SK-N-SH (cell line): ENCODE data around the gene THADA. TPM values are rescaled to one million over a fixed set of nuclear protein-coding genes. Genes with fewer than 3 reads are reported as not detected.

Source experiments
- CTCF ChIA-PET: fragments of 300-600, 350-600 bp; formaldehyde crosslinking; extraction: SDS; loops from one replicate; lab custom pipeline; 2021; lab: Yijun Ruan, JAX
- POLR2A ChIA-PET: fragments of 350-600 bp; sonication (Branson Sonifier 250); formaldehyde crosslinking; extraction: SDS; loops from one replicate; lab custom pipeline; 2020; ENCODE audit warnings: antibody characterized with exemption, inconsistent platforms; lab: Yijun Ruan, JAX
- DNase-seq: peaks from one replicate; pipeline ENCODE4 v3.0.0; 2012
- H2AFZ ChIP-seq: fragments of 200-600 bp; sonication (generic); 2 replicates; pipeline ENCODE4 v1.8.1; 2016; ENCODE audit warnings: antibody characterized with exemption, mild to moderate bottlenecking, low read depth
- H3F3A ChIP-seq: fragments of 200-600 bp; sonication (generic); replicated peaks from 2 replicates; pipeline ENCODE3; 2016; ENCODE audit warnings: antibody characterized with exemption, mild to moderate bottlenecking; ENCODE audit not compliant: insufficient read depth
- H3K27ac ChIP-seq, 2 experiments: fragments of 200-500 bp in 1 of 2; fragments of 200-600 bp in 1 of 2; sonication (Bioruptor generic) in 1 of 2; sonication (generic), shearing (Covaris generic) in 1 of 2; 2 replicates each; pipeline versions ENCODE4 v1.5.1 to v1.6.1; 2014 to 2016; ENCODE audit warnings: low read depth in 2 of 2, inconsistent platforms in 1 of 2, low read length in 1 of 2, mild to moderate bottlenecking in 1 of 2, mixed read lengths in 1 of 2
- H3K27me3 ChIP-seq: fragments of 200-600 bp; sonication (generic), shearing (Covaris generic); 2 replicates; pipeline ENCODE4 v1.6.1; 2016; ENCODE audit warnings: mixed run types; ENCODE audit not compliant: insufficient read depth
- H3K36me3 ChIP-seq, 2 experiments: fragments of 200-500 bp in 1 of 2; fragments of 200-600 bp in 1 of 2; sonication (Bioruptor generic) in 1 of 2; sonication (generic) in 1 of 2; replicated peaks in 1 of 2; 2 replicates each; pipeline versions ENCODE3 to v1.5.1; 2014 to 2016; ENCODE audit warnings: low read length in 1 of 2, mild to moderate bottlenecking in 1 of 2; ENCODE audit not compliant: insufficient read depth in 2 of 2, control insufficient read depth in 1 of 2
- H3K4me1 ChIP-seq, 2 experiments: fragments of 200-500 bp in 1 of 2; fragments of 200-600 bp in 1 of 2; sonication (Bioruptor generic) in 1 of 2; sonication (generic), shearing (Covaris generic) in 1 of 2; 2 replicates each; pipeline versions ENCODE4 v1.5.1 to v1.6.1; 2014 to 2016; ENCODE audit warnings: low read depth in 1 of 2, low read length in 1 of 2, mixed run types in 1 of 2; ENCODE audit not compliant: insufficient read depth in 2 of 2, control insufficient read depth in 1 of 2
- H3K4me2 ChIP-seq: fragments of 200-600 bp; sonication (generic), shearing (Covaris generic); 2 replicates; pipeline ENCODE4 v1.6.1; 2017; ENCODE audit warnings: mixed run types
- H3K4me3 ChIP-seq, 2 experiments: fragments of 200-500 bp in 1 of 2; fragments of 200-600 bp in 1 of 2; sonication (Bioruptor generic) in 1 of 2; sonication (generic), shearing (Covaris generic) in 1 of 2; 2 replicates each; pipeline versions ENCODE4 v1.5.1 to v1.8.1; 2014 to 2016; ENCODE audit warnings: low read depth in 2 of 2, inconsistent platforms in 1 of 2, low read length in 1 of 2, mild to moderate bottlenecking in 1 of 2, mixed read lengths in 1 of 2, moderate library complexity in 1 of 2
- H3K79me2 ChIP-seq: fragments of 200-600 bp; sonication (generic); 2 replicates; pipeline ENCODE4 v1.8.1; 2017; ENCODE audit warnings: mild to moderate bottlenecking; ENCODE audit not compliant: insufficient read depth
- H3K9ac ChIP-seq: fragments of 200-600 bp; sonication (generic); 2 replicates; pipeline ENCODE4 v1.6.1; 2017; ENCODE audit warnings: mixed run types
- H3K9me2 ChIP-seq: fragments of 200-600 bp; sonication (generic); 2 replicates; pipeline ENCODE4 v1.6.1; 2017; ENCODE audit warnings: mixed run types
- H3K9me3 ChIP-seq: fragments of 200-600 bp; sonication (generic); 2 replicates; pipeline ENCODE4 v1.6.1; 2017; ENCODE audit warnings: mixed run types, mild to moderate bottlenecking, moderate library complexity
- H4K20me1 ChIP-seq: fragments of 200-600 bp; sonication (generic); 2 replicates; pipeline ENCODE4 v1.6.1; 2017; ENCODE audit warnings: mild to moderate bottlenecking, mixed run types; ENCODE audit not compliant: insufficient read depth
- CHD2 ChIP-seq: fragments of 150-350 bp; IDR thresholded peaks from 2 replicates; pipeline ENCODE4 v1.6.1; 2018; ENCODE audit warnings: low read length; ENCODE audit not compliant: partially characterized antibody
- CTCF ChIP-seq: fragments of 200-600 bp; sonication (generic); IDR thresholded peaks from 2 replicates; pipeline ENCODE4 v1.6.1; 2017; ENCODE audit warnings: antibody characterized with exemption, mild to moderate bottlenecking, moderate library complexity
- EZH2phosphoT487 ChIP-seq: fragments of 200-600 bp; sonication (generic); IDR thresholded peaks from 2 replicates; pipeline ENCODE4 v1.6.1; 2017; ENCODE audit warnings: low read depth, mixed run types, mild to moderate bottlenecking, antibody characterized with exemption, moderate library complexity, borderline replicate concordance
- FOSL2 ChIP-seq: IDR thresholded peaks from 2 replicates; pipeline ENCODE4 v1.4.0; 2012; ENCODE audit warnings: low read depth, mild to moderate bottlenecking, moderate library complexity, borderline replicate concordance
- FOXJ3 ChIP-seq: sonication (generic); formaldehyde crosslinking; IDR thresholded peaks from 2 replicates; pipeline ENCODE4 v1.5.1; 2020; ENCODE audit warnings: mild to moderate bottlenecking, missing genetic modification reagents
- GABPA ChIP-seq: IDR thresholded peaks from 2 replicates; pipeline ENCODE4 v1.4.0; 2012; ENCODE audit warnings: low read depth, mild to moderate bottlenecking
- IRF3 ChIP-seq: fragments of 150-350 bp; IDR thresholded peaks from 2 replicates; pipeline ENCODE4 v1.6.1; 2016; ENCODE audit warnings: mild to moderate bottlenecking, low read depth, low read length
- JUND ChIP-seq: IDR thresholded peaks from 2 replicates; pipeline ENCODE4 v1.4.0; 2012
- MAX ChIP-seq: IDR thresholded peaks from 2 replicates; pipeline ENCODE4 v1.4.0; 2012; ENCODE audit warnings: low read depth
- MEF2A ChIP-seq: IDR thresholded peaks from 2 replicates; pipeline ENCODE4 v1.4.0; 2012; ENCODE audit warnings: low read depth, borderline replicate concordance
- MXI1 ChIP-seq: IDR thresholded peaks from 2 replicates; pipeline ENCODE4 v1.6.1; 2012; ENCODE audit warnings: mild to moderate bottlenecking, low read depth, low read length, improper control_type of control experiment
- NFIC ChIP-seq: IDR thresholded peaks from 2 replicates; pipeline ENCODE4 v1.4.0; 2012; ENCODE audit warnings: borderline replicate concordance
- NRF1 ChIP-seq: IDR thresholded peaks from 2 replicates; pipeline ENCODE4 v1.6.1; 2012; ENCODE audit warnings: low read depth, mild to moderate bottlenecking, low read length
- POLR2AphosphoS5 ChIP-seq: IDR thresholded peaks from 2 replicates; pipeline ENCODE4 v1.6.1; 2012; ENCODE audit warnings: low read depth, low read length
- RCOR1 ChIP-seq: fragments of 150-350 bp; IDR thresholded peaks from 2 replicates; pipeline ENCODE4 v1.6.1; 2017; ENCODE audit warnings: antibody characterized with exemption, low read length
- RXRA ChIP-seq: IDR thresholded peaks from 2 replicates; pipeline ENCODE4 v1.4.0; 2012; ENCODE audit warnings: low read depth, mild to moderate bottlenecking, borderline replicate concordance
- SMC3 ChIP-seq: IDR thresholded peaks from 2 replicates; pipeline ENCODE4 v1.6.1; 2012; ENCODE audit warnings: low read depth, low read length, improper control_type of control experiment
- TAF1 ChIP-seq: IDR thresholded peaks from 2 replicates; pipeline ENCODE4 v1.6.1; 2012; ENCODE audit warnings: low read depth, mild to moderate bottlenecking, low read length, moderate library complexity, borderline replicate concordance
- TEAD4 ChIP-seq: IDR thresholded peaks from 2 replicates; pipeline ENCODE4 v1.4.0; 2012; ENCODE audit warnings: mild to moderate bottlenecking, borderline replicate concordance; ENCODE audit not compliant: insufficient read depth
- USF1 ChIP-seq: IDR thresholded peaks from 2 replicates; pipeline ENCODE4 v1.4.0; 2012; ENCODE audit warnings: low read depth, borderline replicate concordance
- ZBTB33 ChIP-seq: IDR thresholded peaks from 2 replicates; pipeline ENCODE4 v1.4.0; 2012; ENCODE audit warnings: low read depth, borderline replicate concordance
- WGBS: methylation state at CpG from one replicate; pipeline ENCODE4 v1.1.6; 2017; ENCODE audit warnings: low lambda C conversion rate; 5-methylcytosine and 5-hydroxymethylcytosine counted together
- polyA plus RNA-seq, 3 experiments: library from polyadenylated mRNA; depleted of rRNA; stranded (reverse); fragments of >200 nt; gene quantifications; 2 replicates each; pipeline ENCODE4 v1.2.3, GENCODE V29; 2012

THADA gene
- polyA plus RNA-seq, 1 of the 3 experiments (the other 2 are of a cell fraction): 25.6 TPM

- TF ChIP-seq GABPA: no peak
- peak; percentile 18; the same call in 1 of the 2 replicates for TF ChIP-seq JUND
- no peak for TF ChIP-seq CHD2
- TF ChIP-seq USF1: no peak
- TF ChIP-seq TEAD4: 0 out of 2 replicates have a peak, but pooled peaks have one; percentile 13
- no peak for TF ChIP-seq IRF3
- no peak for TF ChIP-seq MAX
- no peak for TF ChIP-seq TAF1
- no peak for TF ChIP-seq POLR2AphosphoS5
- TF ChIP-seq NRF1: no peak
- TF ChIP-seq MXI1: no peak
- TF ChIP-seq RCOR1: no peak
- no peak for TF ChIP-seq CTCF
- TF ChIP-seq FOSL2: no peak; the same call in 1 of the 2 replicates
Measured at GRCh38 chr2:43340066-43340465, 255.8 kb downstream of the THADA start (continued).

GRCh38 chr2:43333656-43334144 lies 262.1 kb downstream of the THADA start:
- WGBS: 59% methylated on average over 2 of the region's 2 CpGs
- Histone ChIP-seq H3K79me2 (no peaks in the 10 kb centered on the region), H3K36me3 (no peaks in the 10 kb centered on the region), H2AFZ (no peak overlapping the region), H3K9ac (no peak overlapping the region), H3K4me3 (no peak overlapping the region), H3K27me3 (no peaks in the 10 kb centered on the region), H3K27ac (peak overlapping the region; percentile 8 to 56; a peak in 3 of 4 replicates), H3K4me1 (peaks cover 9 to 40% of the 10 kb centered on the region in 2 experiments; a peak in 3 of 4 replicates), H3F3A (no peaks in the 10 kb centered on the region), H3K4me2 (peak overlapping the region; percentile 34; the same call in 1 of the 2 replicates), H3K9me3 (no peaks in the 10 kb centered on the region), H3K9me2 (no peaks in the 10 kb centered on the region), H4K20me1 (no peaks in the 10 kb centered on the region)
- TF ChIP-seq ZBTB33: no peak
- TF ChIP-seq POLR2AphosphoS5: no peak
- TF ChIP-seq NRF1: no peak
- TF ChIP-seq CHD2: no peak
- TF ChIP-seq NFIC: peak; percentile 12; the same call in 1 of the 2 replicates
- TF ChIP-seq EZH2phosphoT487: no peak
- no peak for TF ChIP-seq SMC3
- no peak for TF ChIP-seq MEF2A
- TF ChIP-seq FOXJ3 (CRISPR knock-in tag): no peak
- TF ChIP-seq RXRA: no peak
- TF ChIP-seq USF1: peak; percentile 23; the same call in 1 of the 2 replicates
- POLR2A ChIA-PET: no interaction called here
- no peak for DNase-seq
- CTCF ChIA-PET: interaction anchor here (0.9 to 2.9 kb wide), 7 partner anchors 8 to 150 kb away, joined by 3 to 10 read pairs (median 5); no protein-coding TSS in a partner anchor
